K562 (cell line): Measurements from ENCODE around the gene CUL1. TPM values are rescaled to one million over a fixed set of nuclear protein-coding genes. Genes with fewer than 3 reads are reported as not detected.

ENCODE experiments used
- ATAC-seq: fragments of 200-7000 bp; cut with Tn5 transposase; 3 replicates; pipeline ENCODE4 v1.9.1; 2020; ENCODE audit warnings: moderate library complexity
- BruUV-seq: library from RNA; stranded (reverse); fragments of 400-500 nt; replicated peaks from 2 replicates; lab custom pipeline; 2021; lab: Mats Ljungman, UMichigan
- CTCF ChIA-PET: fragments of 300-600 bp; formaldehyde crosslinking; extraction: SDS; loops from one replicate; lab custom pipeline; 2021; ENCODE audit warnings: low intra/inter-chr PET ratio; lab: Yijun Ruan, JAX
- POLR2A ChIA-PET: fragments of 300-600, 350-650 bp; sonication (Branson Sonifier 250); formaldehyde crosslinking; extraction: SDS; loops from one replicate; lab custom pipeline; 2021; ENCODE audit warnings: antibody characterized with exemption, inconsistent platforms; lab: Yijun Ruan, JAX
- DNase-seq, 4 experiments: peaks; one replicate each; pipeline versions ENCODE4 v3.0.0 to v3.0.0-alpha.2; 2011 to 2018; ENCODE audit warnings: low spot score in 3 of 4, mixed read lengths in 3 of 4; ENCODE audit errors: extremely low read depth in 1 of 4
- FAIRE-seq: peaks from 2 replicates; lab custom pipeline; 2011; peaks lifted over from hg19 to GRCh38; lab: Jason Lieb, UNC
- H2AFZ ChIP-seq: 2 replicates; pipeline ENCODE4 v1.6.0; 2011; ENCODE audit warnings: low read depth, low read length, control low read depth, inconsistent platforms
- H3K27ac ChIP-seq: fragments of 200-600 bp; 3 replicates; pipeline ENCODE4 v1.8.0; 2011; ENCODE audit warnings: low read depth, mild to moderate bottlenecking, control low read depth, inconsistent platforms, low read length, moderate library complexity, mixed read lengths; ENCODE audit errors: extremely low read depth
- H3K27me3 ChIP-seq, 2 experiments: fragments of 300-600 bp in 1 of 2; 2 replicates in 1 of 2; 3 replicates in 1 of 2; pipeline versions ENCODE4 v1.6.0 to v1.8.0; 2011; ENCODE audit warnings: inconsistent platforms in 2 of 2, low read length in 2 of 2, mild to moderate bottlenecking in 1 of 2, mixed read lengths in 1 of 2, moderate library complexity in 1 of 2; ENCODE audit not compliant: control insufficient read depth in 2 of 2, insufficient read depth in 2 of 2
- H3K36me3 ChIP-seq: fragments of 300-600 bp; 3 replicates; pipeline ENCODE4 v1.8.0; 2011; ENCODE audit warnings: mild to moderate bottlenecking, low read length, inconsistent platforms; ENCODE audit not compliant: control insufficient read depth, insufficient read depth
- H3K4me1 ChIP-seq, 2 experiments: fragments of 200-600 bp in 1 of 2; replicated peaks in 1 of 2; 2 replicates in 1 of 2; 3 replicates in 1 of 2; pipeline versions ENCODE4 v1.5.1 to v1.8.0; 2011; ENCODE audit warnings: inconsistent platforms in 2 of 2, low read length in 2 of 2, mild to moderate bottlenecking in 1 of 2, mixed read lengths in 1 of 2, moderate library complexity in 1 of 2; ENCODE audit not compliant: control insufficient read depth in 2 of 2, insufficient read depth in 2 of 2
- H3K4me2 ChIP-seq: 2 replicates; pipeline ENCODE4 v1.6.1; 2011; ENCODE audit warnings: low read length, control low read depth, inconsistent platforms, mixed read lengths; ENCODE audit not compliant: insufficient read depth
- H3K4me3 ChIP-seq: fragments of 200-600 bp; sonication (generic), shearing (Covaris generic); 2 replicates; pipeline ENCODE4 v1.5.1; 2016; ENCODE audit warnings: control low read depth, inconsistent platforms
- H3K79me2 ChIP-seq: fragments of 200-600 bp; 3 replicates; pipeline ENCODE4 v1.8.0; 2011; ENCODE audit warnings: low read length, inconsistent platforms; ENCODE audit not compliant: control insufficient read depth, insufficient read depth
- H3K9ac ChIP-seq, 2 experiments: 2 replicates each; pipeline versions ENCODE4 v1.6.0 to v1.6.1; 2011; ENCODE audit warnings: low read depth in 2 of 2, low read length in 2 of 2, control low read depth in 1 of 2, inconsistent platforms in 1 of 2, mild to moderate bottlenecking in 1 of 2, mixed read lengths in 1 of 2; ENCODE audit not compliant: insufficient read depth in 1 of 2
- H3K9me1 ChIP-seq: one replicate; pipeline ENCODE4 v1.6.0; 2011; ENCODE audit warnings: inconsistent platforms, mild to moderate bottlenecking, low read length, moderate library complexity; ENCODE audit not compliant: control insufficient read depth, insufficient read depth
- H3K9me3 ChIP-seq: replicated peaks from 2 replicates; pipeline ENCODE4 v1.5.1; 2011; ENCODE audit warnings: low read depth, low read length, inconsistent platforms; ENCODE audit not compliant: control insufficient read depth, insufficient read depth
- H4K20me1 ChIP-seq: replicated peaks from 2 replicates; pipeline ENCODE4 v1.6.1; 2011; ENCODE audit warnings: low read length, inconsistent platforms, mixed read lengths; ENCODE audit not compliant: control insufficient read depth, insufficient read depth
- CC2D1A ChIP-seq: fragments of 450-650 bp; IDR thresholded peaks from 2 replicates; pipeline ENCODE4 v1.6.1; 2017; ENCODE audit warnings: mild to moderate bottlenecking
- ELF1 ChIP-seq: fragments of 200-800 bp; sonication (Bioruptor generic); IDR thresholded peaks from 2 replicates; pipeline ENCODE4 v1.6.1; 2016; ENCODE audit warnings: missing genetic modification characterization, missing compliant biosample characterization
- ETS2 ChIP-seq: IDR thresholded peaks from 2 replicates; pipeline ENCODE4 v1.6.1; 2016; ENCODE audit warnings: borderline replicate concordance, missing genetic modification characterization, mild to moderate bottlenecking, moderate library complexity, missing compliant biosample characterization; ENCODE audit not compliant: poor library complexity, severe bottlenecking
- MTA2 ChIP-seq: fragments of 450-650 bp; IDR thresholded peaks from 2 replicates; pipeline ENCODE4 v1.6.1; 2016; ENCODE audit warnings: low read depth
- PCBP2 ChIP-seq: fragments of 200-400 bp; formaldehyde crosslinking; IDR thresholded peaks from 2 replicates; pipeline ENCODE4 v1.6.1; 2018; ENCODE audit warnings: low read length, low read depth, mild to moderate bottlenecking, moderate library complexity; ENCODE audit not compliant: poor library complexity, severe bottlenecking
- RBM22 ChIP-seq: fragments of 200-400 bp; formaldehyde crosslinking; IDR thresholded peaks from 2 replicates; pipeline ENCODE4 v1.6.1; 2018; ENCODE audit warnings: low read length, low read depth; ENCODE audit not compliant: poor library complexity, severe bottlenecking
- TCF7L2 ChIP-seq: fragments of 150-350 bp; IDR thresholded peaks from 2 replicates; pipeline ENCODE4 v1.6.1; 2016; ENCODE audit warnings: low read depth, mild to moderate bottlenecking, low read length, moderate library complexity
- TEAD1 ChIP-seq, 2 experiments: fragments of 450-650 bp in 1 of 2; sonication (generic) in 1 of 2; formaldehyde crosslinking; IDR thresholded peaks; 2 replicates each; pipeline versions ENCODE4 v1.4.0 to v1.8.0; 2020 to 2022; ENCODE audit warnings: mild to moderate bottlenecking in 2 of 2, missing genetic modification reagents in 1 of 2
- ZNF124 ChIP-seq: sonication (generic); formaldehyde crosslinking; IDR thresholded peaks from 2 replicates; pipeline ENCODE4 v1.8.1; 2022; ENCODE audit warnings: missing genetic modification reagents
- ZNF764 ChIP-seq: fragments of 250-450 bp; sonication (Bioruptor Pico); IDR thresholded peaks from 2 replicates; pipeline ENCODE4 v1.4.0; 2020; ENCODE audit warnings: low read depth, mild to moderate bottlenecking, moderate library complexity
- WGBS: fragments of 100-300 bp; shearing (Covaris generic); methylation state at CpG from one replicate; pipeline ENCODE4 v1.1.6; 2016; ENCODE audit warnings: low coverage, mixed read lengths; ENCODE audit not compliant: insufficient coverage; ENCODE audit errors: missing lambda C conversion rate; 5-methylcytosine and 5-hydroxymethylcytosine counted together
- in situ Hi-C: fragments of 300-500 bp; cut with MboI; formaldehyde crosslinking; loops from 4 replicates; pipeline ENCODE4 v1.15.0; 2018; ENCODE audit warnings: inconsistent platforms, mixed read lengths
- intact Hi-C: fragments of 100-400 bp; cut with micrococcal nuclease; formaldehyde crosslinking; loops from 2 replicates; pipeline ENCODE4 v1.14.2; 2022
- polyA plus RNA-seq, 8 experiments: library from polyadenylated mRNA; depleted of rRNA in 4 of 8; stranded (reverse) in 5 of 8; unstranded in 3 of 8; fragments of >200 nt; fragmentation: Nextera tagmentation in 2 of 8; fragmentation: Illumina TruSeq in 1 of 8; extraction: Ambion mirVana in 2 of 8; extraction: Trizol in 1 of 8; gene quantifications; 2 replicates each; pipeline versions ENCODE4 v1.2.1 to v1.2.3, GENCODE V29; 2011 to 2014; ENCODE audit warnings: inconsistent platforms in 1 of 8, missing spikeins in 1 of 8
- total RNA-seq, 7 experiments: library from RNA; depleted of rRNA in 6 of 7; stranded (reverse); fragments of >200 nt in 6 of 7; fragmentation: Illumina TruSeq in 2 of 7; extraction: Trizol in 2 of 7; gene quantifications; 2 replicates each; pipeline versions ENCODE4 v1.2.1 to v1.2.3, GENCODE V29; 2011 to 2021; ENCODE audit warnings: low replicate concordance in 1 of 7
- TF ChIP-seq, protein P1 (sequence below), 2 experiments: IDR thresholded peaks in 1 of 2; conservative IDR thresholded peaks in 1 of 2; 2 replicates each; pipeline ENCODE4 v1.6.1; 2016; ENCODE audit warnings: low read depth in 2 of 2, mild to moderate bottlenecking in 1 of 2, missing compliant biosample characterization in 1 of 2, missing genetic modification characterization in 1 of 2, moderate library complexity in 1 of 2

Gene CUL1
- total and polyA plus RNA-seq, 9 of the 15 experiments (the other 6 are each of a cell fraction or from before 2014, with no cell fraction given): 31.5 to 107 (median 96.5) TPM

DNA sequence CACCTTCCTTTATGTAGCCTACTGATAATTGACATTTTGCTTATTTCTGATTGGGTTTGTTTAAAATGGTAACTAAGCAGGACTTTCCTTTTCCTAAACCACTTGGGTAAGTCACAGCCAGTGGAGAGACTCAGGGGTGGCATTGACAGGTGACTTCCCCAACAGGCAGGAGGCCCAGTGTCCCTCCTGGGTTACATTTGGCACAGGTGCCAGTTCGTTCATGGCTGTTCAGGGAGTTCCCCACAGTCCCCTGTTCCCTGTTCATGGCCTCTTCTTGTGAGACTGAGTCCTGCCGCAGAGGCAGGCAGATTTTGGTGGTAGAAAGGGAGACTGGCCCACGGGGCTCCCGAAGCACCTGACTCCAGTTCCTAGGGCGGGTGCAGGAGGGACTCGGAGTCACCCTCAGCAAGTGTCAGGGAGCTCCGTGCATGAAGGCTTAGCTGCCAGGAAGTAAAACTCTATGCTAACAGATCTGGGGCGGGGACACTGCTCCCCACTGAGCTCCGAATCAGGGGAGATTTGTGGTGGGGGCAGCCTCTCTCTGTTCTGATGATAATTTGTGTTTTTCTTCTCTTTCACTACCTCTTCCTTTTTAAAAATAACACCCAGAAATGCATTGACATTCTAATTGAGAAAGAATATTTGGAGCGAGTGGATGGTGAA is 101.3 kb downstream of the CUL1 start:
- BruUV-seq: no TSS peak
- H3K27me3 ChIP-seq: no peaks in the 10 kb centered on the region
- ChIA-PET CTCF (no interaction called here), POLR2A (no interaction called here)
- no peak overlapping the region for H3K4me2 ChIP-seq
- intact Hi-C loops: loop anchor here (5.0 to 10.0 kb wide), 2 partner anchors 223 to 295 kb away; partner anchors contain the start of gene ZNF786
- DNase-seq: no peak
- H2AFZ ChIP-seq: no peak overlapping the region
- H3K9me3 ChIP-seq: no peaks in the 10 kb centered on the region
- H3K9ac ChIP-seq: no peak overlapping the region
- H3K36me3 ChIP-seq: peaks cover 68% of the 10 kb centered on the region
- FAIRE-seq: no peak
- 90% methylated on average over 10 of the region's 10 CpGs for WGBS
- no peaks in the 10 kb centered on the region for H3K4me1 ChIP-seq
- no peaks in the 10 kb centered on the region for H3K9me1 ChIP-seq
- H3K79me2 ChIP-seq: no peaks in the 10 kb centered on the region
- in situ Hi-C loops: no loop called here
- H3K4me3 ChIP-seq: no peak overlapping the region
- no peak overlapping the region for H3K27ac ChIP-seq
- ATAC-seq: no peak
- TF ChIP-seq RBM22: peak; percentile 25
- no peak for TF ChIP-seq ZNF124 (CRISPR knock-in tag)
- H4K20me1 ChIP-seq: no peaks in the 10 kb centered on the region

DNA sequence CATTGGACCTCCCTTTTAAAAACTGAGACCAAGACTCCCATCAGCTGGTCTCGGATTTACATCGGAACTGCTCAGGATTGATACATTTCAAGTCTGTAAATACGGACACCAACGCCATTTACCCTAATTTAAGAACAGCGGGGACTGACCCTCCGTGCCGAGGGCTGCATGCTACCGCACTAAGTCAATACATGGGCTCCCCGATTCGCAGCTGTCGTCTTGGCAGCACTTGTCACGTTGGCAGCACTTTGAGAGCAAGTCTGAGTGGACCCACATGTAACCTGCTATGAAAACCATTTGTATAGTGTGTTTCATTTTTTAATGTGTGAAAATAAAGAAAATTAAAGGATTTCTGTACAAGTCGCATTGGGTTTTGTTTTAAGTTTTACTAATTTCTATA is 102.0 kb downstream of the CUL1 start:
- H3K4me1 ChIP-seq: no peaks in the 10 kb centered on the region
- H2AFZ ChIP-seq: no peak overlapping the region
- CTCF ChIA-PET: no interaction called here
- POLR2A ChIA-PET: no interaction called here
- no peaks in the 10 kb centered on the region for H3K9me1 ChIP-seq
- intact Hi-C loops (loop anchor here (5.0 to 10.0 kb wide), 2 partner anchors 223 to 294 kb away; partner anchors contain the start of gene ZNF786), in situ Hi-C loops (no loop called here)
- H4K20me1 ChIP-seq: no peaks in the 10 kb centered on the region
- no peak overlapping the region for H3K4me3 ChIP-seq
- FAIRE-seq (no peak), DNase-seq (no peak), ATAC-seq (no peak)
- no peak overlapping the region for H3K27ac ChIP-seq
- no peaks in the 10 kb centered on the region for H3K27me3 ChIP-seq
- WGBS: 95% methylated on average over 13 of the region's 13 CpGs
- no TSS peak for BruUV-seq
- H3K9me3 ChIP-seq: no peaks in the 10 kb centered on the region
- H3K9ac ChIP-seq: no peak overlapping the region
- H3K36me3 ChIP-seq: peaks cover 68% of the 10 kb centered on the region
- no peaks in the 10 kb centered on the region for H3K79me2 ChIP-seq
- H3K4me2 ChIP-seq: no peak overlapping the region
- no peak for TF ChIP-seq MTA2
- TF ChIP-seq CC2D1A: no peak
- TF ChIP-seq TEAD1 (CRISPR knock-in tag; IDR thresholded peaks at IDR 0.05): no peak
- no peak for TF ChIP-seq ZNF764 (CRISPR knock-in tag)
- no peak for TF ChIP-seq PCBP2
- TF ChIP-seq TCF7L2: no peak
- TF ChIP-seq ETS2 (tag): no peak
- no peak for TF ChIP-seq ELF1
- TF ChIP-seq, protein P1, sequence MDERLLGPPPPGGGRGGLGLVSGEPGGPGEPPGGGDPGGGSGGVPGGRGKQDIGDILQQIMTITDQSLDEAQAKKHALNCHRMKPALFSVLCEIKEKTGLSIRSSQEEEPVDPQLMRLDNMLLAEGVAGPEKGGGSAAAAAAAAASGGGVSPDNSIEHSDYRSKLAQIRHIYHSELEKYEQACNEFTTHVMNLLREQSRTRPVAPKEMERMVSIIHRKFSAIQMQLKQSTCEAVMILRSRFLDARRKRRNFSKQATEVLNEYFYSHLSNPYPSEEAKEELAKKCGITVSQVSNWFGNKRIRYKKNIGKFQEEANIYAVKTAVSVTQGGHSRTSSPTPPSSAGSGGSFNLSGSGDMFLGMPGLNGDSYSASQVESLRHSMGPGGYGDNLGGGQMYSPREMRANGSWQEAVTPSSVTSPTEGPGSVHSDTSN (CRISPR knock-in tag; IDR thresholded peaks at IDR 0.05; ENCODE audit: low read depth): no peak
- TF ChIP-seq, protein P1 (tag; conservative IDR thresholded peaks at IDR 0.05; ENCODE audit: low read depth): no peak
